Measurements from ENCODE around the gene MRC2.

MRC2 gene

GRCh38 chr17:62631086-62631935 is 3.8 kb downstream of the MRC2 start:
- FAIRE-seq (no peak), DNase-seq (ENCODE audit: extremely low spot score, insufficient read length, low read depth) (no peak)

GRCh38 chr17:62631936-62632924 is 4.8 kb downstream of the MRC2 start:
- no peak for FAIRE-seq
- DNase-seq (ENCODE audit: extremely low spot score, insufficient read length, low read depth) = no peak

GRCh38 chr17:62637809-62638208 is 10.3 kb downstream of the MRC2 start:
- no peak for FAIRE-seq
- DNase-seq (ENCODE audit: extremely low spot score, insufficient read length, low read depth) = no peak

- DNase-seq (ENCODE audit: extremely low spot score, insufficient read length, low read depth) = no peak
- FAIRE-seq = no peak
Observed at GRCh38 chr17:62641153-62641552, 13.7 kb downstream of the MRC2 start.

GRCh38 chr17:62641951-62642350 is 14.5 kb downstream of the MRC2 start:
- DNase-seq (ENCODE audit: extremely low spot score, insufficient read length, low read depth) (no peak), FAIRE-seq (no peak)

GRCh38 chr17:62643496-62643895 is 16.0 kb downstream of the MRC2 start:
- no peak for FAIRE-seq
- no peak for DNase-seq (ENCODE audit: extremely low spot score, insufficient read length, low read depth)

- FAIRE-seq (no peak), DNase-seq (ENCODE audit: extremely low spot score, insufficient read length, low read depth) (no peak)
Observed at GRCh38 chr17:62644487-62645173, 17.2 kb downstream of the MRC2 start.

- no peak for DNase-seq (ENCODE audit: extremely low spot score, insufficient read length, low read depth)
- no peak for FAIRE-seq
Observed at GRCh38 chr17:62648251-62648955, 20.9 kb downstream of the MRC2 start.

GRCh38 chr17:62648956-62649294 is 21.5 kb downstream of the MRC2 start:
- DNase-seq (ENCODE audit: extremely low spot score, insufficient read length, low read depth) (no peak), FAIRE-seq (no peak)

- no peak for DNase-seq (ENCODE audit: extremely low spot score, insufficient read length, low read depth)
- no peak for FAIRE-seq
Observed at GRCh38 chr17:62649570-62649969, 22.1 kb downstream of the MRC2 start.

GRCh38 chr17:62650587-62650986 is 23.1 kb downstream of the MRC2 start:
- FAIRE-seq (no peak), DNase-seq (ENCODE audit: extremely low spot score, insufficient read length, low read depth) (no peak)

- DNase-seq (ENCODE audit: extremely low spot score, insufficient read length, low read depth) (no peak), FAIRE-seq (peak; percentile 59)
Observed at GRCh38 chr17:62652251-62653001, 25.0 kb downstream of the MRC2 start.

GRCh38 chr17:62653002-62653825 is 25.7 kb downstream of the MRC2 start:
- peak; percentile 54 for DNase-seq (ENCODE audit: extremely low spot score, insufficient read length, low read depth)
- FAIRE-seq = peak; percentile 73

- DNase-seq (ENCODE audit: extremely low spot score, insufficient read length, low read depth) = no peak
Observed at GRCh38 chr17:62653826-62654761, 26.6 kb downstream of the MRC2 start.

GRCh38 chr17:62655656-62656055 is 28.2 kb downstream of the MRC2 start:
- FAIRE-seq = no peak
- DNase-seq (ENCODE audit: extremely low spot score, insufficient read length, low read depth) = no peak

More at GRCh38 chr17:62653826-62654761, 26.6 kb downstream of the MRC2 start:
- FAIRE-seq = no peak

GRCh38 chr17:62656446-62656845 is 29.0 kb downstream of the MRC2 start:
- FAIRE-seq (no peak), DNase-seq (ENCODE audit: extremely low spot score, insufficient read length, low read depth) (no peak)

- no peak for FAIRE-seq
Observed at GRCh38 chr17:62657145-62657665, 29.7 kb downstream of the MRC2 start.

More at GRCh38 chr17:62657145-62657665, 29.7 kb downstream of the MRC2 start:
- no peak for DNase-seq (ENCODE audit: extremely low spot score, insufficient read length, low read depth)
